HTERT RPE-1 (cell line): Measurements from ENCODE around the gene RELL1.
"Not testable (repeated sequence)": the region's sequence is repeated elsewhere in the genome, so short reads cannot be mapped to it uniquely, and the experiment has no call there.

Experiments used
- in situ Hi-C: fragments of 300-500 bp; cut with MboI; formaldehyde crosslinking; loops from 4 replicates; pipeline ENCODE4 v1.14.3; 2020; ENCODE audit warnings: low sequenced_read_pairs

RELL1 gene

GRCh38 chr4:37693450-37694190 is 7.4 kb upstream of the RELL1 start:
- in situ Hi-C loops = no loop called here

GRCh38 chr4:37693030-37693429 is 6.9 kb upstream of the RELL1 start:
- in situ Hi-C loops = no loop called here

- in situ Hi-C loops = no loop called here
These were observed 4.8 kb upstream of the RELL1 start for GRCh38 chr4:37690976-37691375.

- in situ Hi-C loops = no loop called here
These were observed 3.3 kb upstream of the RELL1 start for GRCh38 chr4:37689353-37690095.

GRCh38 chr4:37687681-37688080 is 1.5 kb upstream of the RELL1 start:
- in situ Hi-C loops = no loop called here

GRCh38 chr4:37687194-37687562 is 1.0 kb upstream of the RELL1 start:
- in situ Hi-C loops = no loop called here

- in situ Hi-C loops = no loop called here
These were observed 278 bp downstream of the RELL1 start for GRCh38 chr4:37685823-37686372.

GRCh38 chr4:37685161-37685822 is 884 bp downstream of the RELL1 start:
- in situ Hi-C loops = no loop called here

GRCh38 chr4:37684154-37684553 is 2.0 kb downstream of the RELL1 start:
- in situ Hi-C loops = no loop called here

GRCh38 chr4:37682701-37683401 is 3.3 kb downstream of the RELL1 start:
- in situ Hi-C loops = no loop called here

- in situ Hi-C loops = no loop called here
These were observed 6.1 kb downstream of the RELL1 start for GRCh38 chr4:37680089-37680488.

GRCh38 chr4:37679301-37679700 is 6.9 kb downstream of the RELL1 start:
- in situ Hi-C loops = no loop called here

GRCh38 chr4:37678624-37679023 is 7.6 kb downstream of the RELL1 start:
- in situ Hi-C loops = no loop called here

- in situ Hi-C loops = no loop called here
These were observed 10.4 kb downstream of the RELL1 start for GRCh38 chr4:37675587-37676290.

GRCh38 chr4:37674439-37674838 is 11.7 kb downstream of the RELL1 start:
- in situ Hi-C loops = no loop called here

GRCh38 chr4:37673538-37674192 is 12.5 kb downstream of the RELL1 start:
- in situ Hi-C loops = no loop called here

GRCh38 chr4:37671072-37671471 is 15.1 kb downstream of the RELL1 start:
- in situ Hi-C loops = no loop called here

- in situ Hi-C loops = no loop called here
These were observed 15.9 kb downstream of the RELL1 start for GRCh38 chr4:37670249-37670648.

GRCh38 chr4:37669124-37669523 is 17.1 kb downstream of the RELL1 start:
- in situ Hi-C loops = not testable (repeated sequence)
